ENCODE results near the gene FKBP10. TPM values are rescaled to one million over a fixed set of nuclear protein-coding genes. Genes with fewer than 3 reads are reported as not detected.

FKBP10 gene
- total RNA-seq, 1 experiment from 2014 or later, result 72.2 TPM

- H3K9me3 ChIP-seq (replicated peaks), result no peaks in the 10 kb centered on the region
- H3K4me1 ChIP-seq, result peaks cover 12% of the 10 kb centered on the region
- H3K4me3 ChIP-seq, result peak overlapping the region; percentile 14
- H3K36me3 ChIP-seq, result no peaks in the 10 kb centered on the region
- H3K27me3 ChIP-seq, result no peaks in the 10 kb centered on the region
- no peak overlapping the region for H3K27ac ChIP-seq
- DNase-seq, result peak; percentile 49 to 51
These were observed 19.7 kb upstream of the FKBP10 start for GRCh38 chr17:41792845-41793783.

- Histone ChIP-seq H3K27me3 (no peaks in the 10 kb centered on the region), H3K4me3 (no peak overlapping the region), H3K27ac (no peak overlapping the region), H3K4me1 (peaks cover 12% of the 10 kb centered on the region), H3K9me3 (replicated peaks) (no peaks in the 10 kb centered on the region), H3K36me3 (no peaks in the 10 kb centered on the region)
- DNase-seq, result no peak
These were observed 18.8 kb upstream of the FKBP10 start for GRCh38 chr17:41793784-41794539.

GRCh38 chr17:41794540-41794975 is 18.2 kb upstream of the FKBP10 start:
- DNase-seq, result no peak
- H3K36me3 ChIP-seq, result no peaks in the 10 kb centered on the region
- no peak overlapping the region for H3K4me3 ChIP-seq
- no peaks in the 10 kb centered on the region for H3K27me3 ChIP-seq
- peaks cover 12% of the 10 kb centered on the region for H3K4me1 ChIP-seq
- H3K9me3 ChIP-seq (replicated peaks), result no peaks in the 10 kb centered on the region
- H3K27ac ChIP-seq, result no peak overlapping the region

GRCh38 chr17:41796121-41796895 is 16.5 kb upstream of the FKBP10 start:
- Histone ChIP-seq H3K9me3 (replicated peaks) (no peaks in the 10 kb centered on the region), H3K27me3 (no peaks in the 10 kb centered on the region), H3K27ac (no peak overlapping the region), H3K36me3 (no peaks in the 10 kb centered on the region), H3K4me3 (no peak overlapping the region), H3K4me1 (peaks cover 19% of the 10 kb centered on the region)
- DNase-seq, result no peak

- Histone ChIP-seq H3K4me3 (no peak overlapping the region), H3K27ac (no peak overlapping the region), H3K9me3 (replicated peaks) (no peaks in the 10 kb centered on the region), H3K36me3 (no peaks in the 10 kb centered on the region), H3K4me1 (peaks cover 21% of the 10 kb centered on the region), H3K27me3 (no peaks in the 10 kb centered on the region)
- DNase-seq, result no peak
These were observed 15.4 kb upstream of the FKBP10 start for GRCh38 chr17:41797377-41797776.

GRCh38 chr17:41799366-41799765 is 13.4 kb upstream of the FKBP10 start:
- no peak overlapping the region for H3K27ac ChIP-seq
- H3K4me3 ChIP-seq, result no peak overlapping the region
- H3K9me3 ChIP-seq (replicated peaks), result no peaks in the 10 kb centered on the region
- no peak for DNase-seq
- H3K27me3 ChIP-seq, result no peaks in the 10 kb centered on the region
- peaks cover 13% of the 10 kb centered on the region for H3K4me1 ChIP-seq
- H3K36me3 ChIP-seq, result no peaks in the 10 kb centered on the region

- H3K9me3 ChIP-seq (replicated peaks), result no peaks in the 10 kb centered on the region
- no peak overlapping the region for H3K27ac ChIP-seq
These were observed 12.0 kb upstream of the FKBP10 start for GRCh38 chr17:41800601-41801373.

GRCh38 chr17:41801374-41802271 is 11.2 kb upstream of the FKBP10 start:
- DNase-seq, result peak; percentile 76 to 89
- peaks cover 13% of the 10 kb centered on the region for H3K4me1 ChIP-seq
- H3K4me3 ChIP-seq, result no peak overlapping the region
- H3K27ac ChIP-seq, result no peak overlapping the region
- H3K9me3 ChIP-seq (replicated peaks), result no peaks in the 10 kb centered on the region
- no peaks in the 10 kb centered on the region for H3K27me3 ChIP-seq
- H3K36me3 ChIP-seq, result no peaks in the 10 kb centered on the region

More at GRCh38 chr17:41800601-41801373, 12.0 kb upstream of the FKBP10 start:
- Histone ChIP-seq H3K4me1 (peaks cover 13% of the 10 kb centered on the region), H3K36me3 (no peaks in the 10 kb centered on the region), H3K4me3 (no peak overlapping the region), H3K27me3 (no peaks in the 10 kb centered on the region)
- DNase-seq, result no peak

GRCh38 chr17:41803049-41804020 is 9.5 kb upstream of the FKBP10 start:
- H3K9me3 ChIP-seq (replicated peaks), result no peaks in the 10 kb centered on the region
- H3K27ac ChIP-seq, result no peak overlapping the region
- no peaks in the 10 kb centered on the region for H3K27me3 ChIP-seq
- DNase-seq, result peak; percentile 54 to 64
- H3K4me3 ChIP-seq, result no peak overlapping the region
- no peaks in the 10 kb centered on the region for H3K36me3 ChIP-seq
- peaks cover 13% of the 10 kb centered on the region for H3K4me1 ChIP-seq

- H3K4me1 ChIP-seq, result peaks cover 4% of the 10 kb centered on the region; the same call in 1 of the 2 replicates
- no peaks in the 10 kb centered on the region for H3K9me3 ChIP-seq (replicated peaks)
- no peak overlapping the region for H3K4me3 ChIP-seq
- no peaks in the 10 kb centered on the region for H3K36me3 ChIP-seq
- H3K27ac ChIP-seq, result no peak overlapping the region
- DNase-seq, result no peak
- no peaks in the 10 kb centered on the region for H3K27me3 ChIP-seq
These were observed 5.9 kb upstream of the FKBP10 start for GRCh38 chr17:41806685-41807445.

GRCh38 chr17:41810659-41811548 is 1.9 kb upstream of the FKBP10 start:
- Histone ChIP-seq H3K27me3 (no peaks in the 10 kb centered on the region), H3K27ac (no peak overlapping the region; the same call in 1 of the 2 replicates), H3K9me3 (replicated peaks) (no peaks in the 10 kb centered on the region), H3K36me3 (0 out of 2 replicates have a peak, but pooled peaks cover 3% of the 10 kb centered on the region), H3K4me1 (no peaks in the 10 kb centered on the region), H3K4me3 (peak overlapping the region; percentile 72)
- DNase-seq, result no peak
